MM.1S (cell line): ENCODE data around the gene COPG2.

Source experiments
- DNase-seq: peaks from one replicate; pipeline ENCODE4 v3.0.0-alpha.2; 2015
- H2AFZ ChIP-seq: fragments of 300-600 bp; sonication (generic); 2 replicates; pipeline ENCODE4 v1.6.0; 2016; ENCODE audit warnings: antibody characterized with exemption, low read length
- H3F3A ChIP-seq: fragments of 300-600 bp; sonication (generic); 2 replicates; pipeline ENCODE4 v1.6.1; 2016; ENCODE audit warnings: mild to moderate bottlenecking, antibody characterized with exemption, low read length, moderate library complexity, mixed read lengths; ENCODE audit not compliant: insufficient read depth
- H3K27ac ChIP-seq: fragments of 300-600 bp; sonication (generic); 2 replicates; pipeline ENCODE4 v1.5.1; 2016; ENCODE audit warnings: mild to moderate bottlenecking, low read length
- H3K27me3 ChIP-seq: fragments of 300-600 bp; sonication (generic); replicated peaks from 2 replicates; pipeline ENCODE4 v1.6.0; 2016; ENCODE audit warnings: low read length; ENCODE audit not compliant: insufficient read depth
- H3K36me3 ChIP-seq: fragments of 300-600 bp; sonication (generic); replicated peaks from 2 replicates; pipeline ENCODE4 v1.6.1; 2016; ENCODE audit warnings: mild to moderate bottlenecking, low read length, mixed read lengths; ENCODE audit not compliant: insufficient read depth
- H3K4me1 ChIP-seq: fragments of 300-600 bp; sonication (generic); 2 replicates; pipeline ENCODE4 v1.6.1; 2016; ENCODE audit warnings: low read length, mixed read lengths
- H3K4me2 ChIP-seq: fragments of 300-600 bp; sonication (generic); 2 replicates; pipeline ENCODE4 v1.6.0; 2016; ENCODE audit warnings: low read depth, low read length
- H3K4me3 ChIP-seq: fragments of 300-600 bp; sonication (generic); 2 replicates; pipeline ENCODE4 v1.5.1; 2016; ENCODE audit warnings: low read length, mixed read lengths
- H3K79me2 ChIP-seq: fragments of 300-600 bp; sonication (generic); 2 replicates; pipeline ENCODE4 v1.6.1; 2016; ENCODE audit warnings: mixed run types, low read length, mixed read lengths
- H3K9ac ChIP-seq: fragments of 300-600 bp; sonication (generic); 2 replicates; pipeline ENCODE4 v1.6.1; 2016; ENCODE audit warnings: low read length, mixed read lengths
- H3K9me2 ChIP-seq: fragments of 300-600 bp; sonication (generic); replicated peaks from 2 replicates; pipeline ENCODE4 v1.6.1; 2016; ENCODE audit warnings: mild to moderate bottlenecking, low read length, mixed read lengths; ENCODE audit not compliant: insufficient read depth
- H3K9me3 ChIP-seq: fragments of 300-600 bp; sonication (generic); replicated peaks from 2 replicates; pipeline ENCODE4 v1.6.1; 2016; ENCODE audit warnings: mild to moderate bottlenecking, low read length, mixed read lengths; ENCODE audit not compliant: insufficient read depth
- H4K20me1 ChIP-seq: fragments of 300-600 bp; sonication (generic); 2 replicates; pipeline ENCODE4 v1.6.1; 2016; ENCODE audit warnings: mild to moderate bottlenecking, low read length, moderate library complexity, mixed read lengths; ENCODE audit not compliant: insufficient read depth
- CTCF ChIP-seq: fragments of 300-600 bp; sonication (generic); IDR thresholded peaks from 2 replicates; pipeline ENCODE4 v1.5.1; 2016; ENCODE audit warnings: antibody characterized with exemption, low read length, mixed read lengths
- EZH2 ChIP-seq: fragments of 300-600 bp; sonication (generic); optimal IDR thresholded peaks from 2 replicates; pipeline ENCODE3; 2017; ENCODE audit warnings: low read depth, mild to moderate bottlenecking, antibody characterized with exemption, low read length, mixed read lengths
- EZH2phosphoT487 ChIP-seq: fragments of 300-600 bp; sonication (generic); IDR thresholded peaks from 2 replicates; pipeline ENCODE4 v1.6.1; 2018; ENCODE audit warnings: antibody characterized with exemption, low read length

Gene COPG2

GRCh38 chr7:130689683-130690082, 21.1 kb upstream of the COPG2 start:
- no peak for TF ChIP-seq EZH2
- TF ChIP-seq CTCF, result no peak
- no peak for TF ChIP-seq EZH2phosphoT487
- no peak overlapping the region for H2AFZ ChIP-seq
- H3K27me3 ChIP-seq, result no peaks in the 10 kb centered on the region
- no peaks in the 10 kb centered on the region for H3K9me3 ChIP-seq
- no peaks in the 10 kb centered on the region for H3K9me2 ChIP-seq
- H3K4me3 ChIP-seq, result no peak overlapping the region
- no peak overlapping the region for H3K4me2 ChIP-seq
- H3F3A ChIP-seq, result no peaks in the 10 kb centered on the region
- no peak overlapping the region for H3K27ac ChIP-seq
- no peaks in the 10 kb centered on the region for H3K36me3 ChIP-seq
- DNase-seq, result no peak
- no peak overlapping the region for H3K9ac ChIP-seq
- no peaks in the 10 kb centered on the region for H4K20me1 ChIP-seq
- H3K79me2 ChIP-seq, result no peaks in the 10 kb centered on the region
- no peaks in the 10 kb centered on the region for H3K4me1 ChIP-seq

GRCh38 chr7:130683026-130683425, 14.5 kb upstream of the COPG2 start:
- Histone ChIP-seq H3K9me3 (no peaks in the 10 kb centered on the region), H3K4me1 (peaks cover 5% of the 10 kb centered on the region), H3F3A (no peaks in the 10 kb centered on the region), H3K4me3 (no peak overlapping the region), H4K20me1 (no peaks in the 10 kb centered on the region), H3K9me2 (no peaks in the 10 kb centered on the region), H3K9ac (no peak overlapping the region), H2AFZ (no peak overlapping the region), H3K79me2 (no peaks in the 10 kb centered on the region), H3K36me3 (no peaks in the 10 kb centered on the region), H3K4me2 (no peak overlapping the region), H3K27ac (no peak overlapping the region), H3K27me3 (no peaks in the 10 kb centered on the region)
- TF ChIP-seq CTCF, result no peak
- no peak for TF ChIP-seq EZH2phosphoT487
- no peak for TF ChIP-seq EZH2
- no peak for DNase-seq

- Histone ChIP-seq H2AFZ (no peak overlapping the region), H3K79me2 (no peaks in the 10 kb centered on the region), H3K27me3 (no peaks in the 10 kb centered on the region), H3K4me1 (0 out of 2 replicates have a peak, but pooled peaks cover 2% of the 10 kb centered on the region), H3K27ac (no peak overlapping the region), H3K4me3 (no peak overlapping the region), H4K20me1 (no peaks in the 10 kb centered on the region), H3K4me2 (no peak overlapping the region), H3F3A (no peaks in the 10 kb centered on the region), H3K9ac (no peak overlapping the region), H3K9me2 (no peaks in the 10 kb centered on the region), H3K36me3 (no peaks in the 10 kb centered on the region), H3K9me3 (no peaks in the 10 kb centered on the region)
- DNase-seq, result no peak
- TF ChIP-seq EZH2phosphoT487, result no peak
- no peak for TF ChIP-seq CTCF
- no peak for TF ChIP-seq EZH2
These were observed 5.9 kb upstream of the COPG2 start for GRCh38 chr7:130674456-130674855.
